Measurements from ENCODE around the gene SERTM1. TPM values are rescaled to one million over a fixed set of nuclear protein-coding genes. Genes with fewer than 3 reads are reported as not detected.

SERTM1 gene
- total RNA-seq, 1 donor from 2014 or later, result 0.22 TPM

DNA sequence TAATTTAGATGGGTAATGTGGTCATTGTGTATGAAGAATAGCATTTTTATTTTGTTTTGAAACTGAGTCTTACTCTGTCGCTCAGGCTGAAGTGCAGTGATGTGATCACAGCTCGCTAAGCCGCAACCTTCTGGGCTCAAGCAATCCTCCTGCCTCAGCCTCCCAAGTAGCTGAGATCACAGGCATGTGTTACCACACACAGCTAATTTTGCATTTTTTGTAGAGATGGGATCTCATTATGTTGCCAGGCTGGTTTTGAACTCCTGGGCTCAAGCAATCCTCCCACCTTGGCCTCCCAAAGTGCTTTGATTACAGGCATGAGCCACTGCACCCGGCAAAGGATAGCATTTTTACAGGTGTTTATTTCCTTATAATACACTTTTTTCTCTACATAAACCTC lies 36.6 kb downstream of the SERTM1 start:
- no peaks in the 10 kb centered on the region for H3K4me1 Mint-ChIP-seq (ENCODE audit: low read depth)
- peaks cover 3% of the 10 kb centered on the region for H3K27me3 Mint-ChIP-seq
- H3K4me3 Mint-ChIP-seq (ENCODE audit: low read depth), result no peak overlapping the region
- TF ChIP-seq, protein P1, sequence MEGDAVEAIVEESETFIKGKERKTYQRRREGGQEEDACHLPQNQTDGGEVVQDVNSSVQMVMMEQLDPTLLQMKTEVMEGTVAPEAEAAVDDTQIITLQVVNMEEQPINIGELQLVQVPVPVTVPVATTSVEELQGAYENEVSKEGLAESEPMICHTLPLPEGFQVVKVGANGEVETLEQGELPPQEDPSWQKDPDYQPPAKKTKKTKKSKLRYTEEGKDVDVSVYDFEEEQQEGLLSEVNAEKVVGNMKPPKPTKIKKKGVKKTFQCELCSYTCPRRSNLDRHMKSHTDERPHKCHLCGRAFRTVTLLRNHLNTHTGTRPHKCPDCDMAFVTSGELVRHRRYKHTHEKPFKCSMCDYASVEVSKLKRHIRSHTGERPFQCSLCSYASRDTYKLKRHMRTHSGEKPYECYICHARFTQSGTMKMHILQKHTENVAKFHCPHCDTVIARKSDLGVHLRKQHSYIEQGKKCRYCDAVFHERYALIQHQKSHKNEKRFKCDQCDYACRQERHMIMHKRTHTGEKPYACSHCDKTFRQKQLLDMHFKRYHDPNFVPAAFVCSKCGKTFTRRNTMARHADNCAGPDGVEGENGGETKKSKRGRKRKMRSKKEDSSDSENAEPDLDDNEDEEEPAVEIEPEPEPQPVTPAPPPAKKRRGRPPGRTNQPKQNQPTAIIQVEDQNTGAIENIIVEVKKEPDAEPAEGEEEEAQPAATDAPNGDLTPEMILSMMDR (IDR thresholded peaks at IDR 0.05; ENCODE audit: unreplicated experiment), result no peak
- H3K9me3 Mint-ChIP-seq (ENCODE audit: low read depth), result no peaks in the 10 kb centered on the region
- H3K36me3 Mint-ChIP-seq (ENCODE audit: insufficient read depth), result no peaks in the 10 kb centered on the region
- no peak for DNase-seq (ENCODE audit: low spot score, unreplicated experiment)
- no peak overlapping the region for H3K27ac Mint-ChIP-seq

DNA sequence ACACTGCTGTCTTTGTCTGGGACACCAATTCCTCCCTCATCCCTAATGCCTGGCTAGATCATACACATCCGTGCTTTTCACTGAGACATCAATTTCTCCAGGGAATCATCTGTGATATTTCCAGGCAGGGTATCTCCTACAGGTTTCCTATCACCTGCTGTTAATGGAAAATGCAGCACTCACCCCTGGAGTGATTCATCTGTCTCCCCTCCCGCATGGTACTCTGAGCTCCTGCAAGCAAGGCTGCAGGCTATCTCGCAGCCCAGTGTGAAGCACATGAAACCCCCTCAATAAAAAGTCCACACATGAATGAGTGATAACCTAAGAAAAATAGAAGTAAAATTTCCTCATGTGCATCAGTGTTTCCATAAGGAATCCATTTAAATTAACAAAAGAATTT lies 38.5 kb downstream of the SERTM1 start:
- peaks cover 6% of the 10 kb centered on the region for H3K27me3 Mint-ChIP-seq
- H3K4me1 Mint-ChIP-seq (ENCODE audit: low read depth), result no peaks in the 10 kb centered on the region
- no peak overlapping the region for H3K27ac Mint-ChIP-seq
- H3K4me3 Mint-ChIP-seq (ENCODE audit: low read depth), result no peak overlapping the region
- no peaks in the 10 kb centered on the region for H3K36me3 Mint-ChIP-seq (ENCODE audit: insufficient read depth)
- TF ChIP-seq, protein P1 (IDR thresholded peaks at IDR 0.05; ENCODE audit: unreplicated experiment), result no peak
- no peak for DNase-seq (ENCODE audit: low spot score, unreplicated experiment)
- no peaks in the 10 kb centered on the region for H3K9me3 Mint-ChIP-seq (ENCODE audit: low read depth)

GRCh38 chr13:36712770-36713169 lies 39.0 kb downstream of the SERTM1 start:
- no peaks in the 10 kb centered on the region for H3K9me3 Mint-ChIP-seq (ENCODE audit: low read depth)
- no peak overlapping the region for H3K4me3 Mint-ChIP-seq (ENCODE audit: low read depth)
- TF ChIP-seq, protein P1 (IDR thresholded peaks at IDR 0.05; ENCODE audit: unreplicated experiment), result no peak
- H3K27me3 Mint-ChIP-seq, result peaks cover 6% of the 10 kb centered on the region
- no peak for DNase-seq (ENCODE audit: low spot score, unreplicated experiment)
- no peaks in the 10 kb centered on the region for H3K4me1 Mint-ChIP-seq (ENCODE audit: low read depth)
- H3K27ac Mint-ChIP-seq, result no peak overlapping the region
- no peaks in the 10 kb centered on the region for H3K36me3 Mint-ChIP-seq (ENCODE audit: insufficient read depth)

DNA sequence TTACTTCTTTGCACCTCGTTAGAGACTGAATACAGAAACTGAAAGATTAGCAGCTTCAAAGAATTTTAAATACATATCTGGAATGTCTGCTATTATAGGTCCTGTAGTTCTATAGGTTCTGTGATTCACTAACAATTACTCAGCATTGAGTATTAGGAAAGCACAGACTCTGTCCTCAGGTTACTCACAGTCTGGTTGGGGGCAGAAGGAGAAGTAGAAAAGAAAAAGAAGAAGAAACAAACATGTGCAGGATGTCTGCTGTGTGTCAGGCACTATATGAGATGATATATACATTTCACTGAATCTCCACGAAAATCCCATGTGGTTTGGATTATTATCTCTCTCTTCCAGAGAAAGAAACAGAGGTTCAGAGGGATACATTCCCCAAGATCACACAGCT lies 40.1 kb downstream of the SERTM1 start:
- no peaks in the 10 kb centered on the region for H3K36me3 Mint-ChIP-seq (ENCODE audit: insufficient read depth)
- H3K27me3 Mint-ChIP-seq, result peaks cover 10% of the 10 kb centered on the region

GRCh38 chr13:36715841-36716240 lies 42.0 kb downstream of the SERTM1 start:
- DNase-seq (ENCODE audit: low spot score, unreplicated experiment), result no peak
- H3K4me1 Mint-ChIP-seq (ENCODE audit: low read depth), result no peaks in the 10 kb centered on the region
- no peak overlapping the region for H3K4me3 Mint-ChIP-seq (ENCODE audit: low read depth)
- H3K9me3 Mint-ChIP-seq (ENCODE audit: low read depth), result no peaks in the 10 kb centered on the region
- H3K36me3 Mint-ChIP-seq (ENCODE audit: insufficient read depth), result no peaks in the 10 kb centered on the region
- no peak overlapping the region for H3K27ac Mint-ChIP-seq
- TF ChIP-seq, protein P1 (IDR thresholded peaks at IDR 0.05; ENCODE audit: unreplicated experiment), result no peak
- peaks cover 11% of the 10 kb centered on the region for H3K27me3 Mint-ChIP-seq

More for the DNA sequence above, 40.1 kb downstream of the SERTM1 start:
- TF ChIP-seq, protein P1 (IDR thresholded peaks at IDR 0.05; ENCODE audit: unreplicated experiment), result no peak
- Mint-ChIP-seq H3K27ac (no peak overlapping the region), H3K4me1 (ENCODE audit: low read depth) (no peaks in the 10 kb centered on the region), H3K9me3 (ENCODE audit: low read depth) (no peaks in the 10 kb centered on the region), H3K4me3 (ENCODE audit: low read depth) (no peak overlapping the region)
- DNase-seq (ENCODE audit: low spot score, unreplicated experiment), result no peak

Measured in progenitor cell of endocrine pancreas (in vitro differentiated cells).